Psoas muscle (tissue), 8 donors: ENCODE measurements around the gene FBXO28. TPM values are rescaled to one million over a fixed set of nuclear protein-coding genes. Genes with fewer than 3 reads are reported as not detected.
A peak's percentile ranks its signal among the peaks of the same experiment; 100 is the strongest.

Experiments
- ATAC-seq, 4 donors: fragments of 200-7000 bp; cut with Tn5 transposase; one replicate each; pipeline ENCODE4 v1.9.1; 2020; ENCODE audit warnings: moderate library complexity in 3 of 4, mild to moderate bottlenecking in 2 of 4
- DNase-seq, 2 donors: peaks; one replicate each; pipeline ENCODE4 v3.0.0-alpha.2; 2020
- H3K27ac ChIP-seq: fragments of 200-600 bp; one replicate; pipeline ENCODE4 v1.8.0; 2022
- H3K27me3 ChIP-seq, 3 donors: fragments of 200-600 bp in 1 of 3; one replicate each; pipeline versions ENCODE4 v1.6.1 to v1.8.0; 2013 to 2022; ENCODE audit warnings: low read length in 2 of 3, mild to moderate bottlenecking in 2 of 3, moderate library complexity in 1 of 3; ENCODE audit not compliant: insufficient read depth in 3 of 3
- H3K36me3 ChIP-seq, 2 donors: fragments of 200-600 bp in 1 of 2; one replicate each; pipeline versions ENCODE4 v1.6.1 to v1.8.0; 2013 to 2022; ENCODE audit warnings: low read depth in 1 of 2, mild to moderate bottlenecking in 1 of 2, moderate library complexity in 1 of 2; ENCODE audit not compliant: insufficient read depth in 1 of 2
- H3K4me1 ChIP-seq: fragments of 200-600 bp; one replicate; pipeline ENCODE4 v1.8.0; 2022
- H3K4me3 ChIP-seq: fragments of 200-600 bp; one replicate; pipeline ENCODE4 v1.8.0; 2022; ENCODE audit warnings: mild to moderate bottlenecking
- H3K9me3 ChIP-seq: fragments of 200-600 bp; one replicate; pipeline ENCODE4 v1.8.0; 2022
- CTCF ChIP-seq: fragments of 200-600 bp; IDR thresholded peaks from one replicate; pipeline ENCODE4 v1.8.0; 2022; ENCODE audit warnings: antibody characterized with exemption
- whole genome bisulfite sequencing, 3 donors: extraction: QIAGEN DNeasy Blood & Tissue Kit; methylation state at CpG; one replicate each; pipeline versions ENCODE4 v1.1.6 to v1.1.7; 2013; 5-methylcytosine and 5-hydroxymethylcytosine counted together
- intact Hi-C, 2 donors: fragments of 100-400 bp; cut with DNase I; formaldehyde crosslinking; loops; one replicate each; pipeline versions ENCODE4 v1.11.0 to v1.14.2; 2022
- polyA plus RNA-seq, 3 donors: library from polyadenylated mRNA; stranded (reverse); fragments of 200-250 nt; gene quantifications; one replicate each; pipeline ENCODE4 v1.2.3, GENCODE V29; 2013
- total RNA-seq, 4 donors: library from RNA; stranded (reverse); fragmentation: NEBNext Ultra II Directional in 2 of 4; extraction: Animal tissue kit (Norgen Biotek cat#: 25700) in 2 of 4; gene quantifications; one replicate each; pipeline versions ENCODE4 v1.2.1 to v1.2.4, GENCODE V29; 2021 to 2023
- donor health status: healthy with polysubstance abuse.
- donor health status: DM: no; HTN: no; CAD: no; lungs with moderate emphysema.
- donor health status: Bipolar disorder and iron deficiency.
- donor health status: healthy.
- donor health status: DM: yes; HTN: yes; CAD: no.
- donor health status: DM: no; HTN: no; CAD: no.
- donor health status: DM: no; HTN: no; CAD: no.
- donor health status: DM: yes; HTN: yes; CAD: no.

FBXO28 gene
- total and polyA plus RNA-seq, 7 donors: 8.9 to 29.5 (median 24.8) TPM

DNA sequence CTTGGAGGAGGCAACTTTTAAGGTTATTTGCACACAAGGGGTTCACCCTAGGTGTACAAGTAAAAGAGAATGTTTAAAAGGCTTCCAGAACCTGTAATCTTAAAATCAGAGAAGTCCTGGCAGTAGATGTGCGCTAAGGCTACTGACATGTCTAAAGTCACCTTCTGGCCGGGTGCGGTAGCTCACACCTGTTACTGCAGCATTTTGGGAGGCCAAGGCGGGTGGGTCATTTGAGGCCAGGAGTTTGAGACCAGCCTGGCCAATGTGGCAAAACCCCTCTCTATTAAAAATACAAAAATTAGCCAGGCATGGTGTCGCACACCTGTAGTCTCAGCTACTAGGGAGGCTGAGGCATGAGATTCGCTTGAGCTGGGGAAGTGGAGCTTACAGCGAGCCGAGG lies 48.9 kb downstream of the FBXO28 start:
- intact Hi-C loops: no loop called here
- Histone ChIP-seq H3K36me3 (peaks cover 0 to 45% of the 10 kb centered on the region in 2 donors), H3K27me3 (no peaks in the 10 kb centered on the region), H3K27ac (no peak overlapping the region), H3K4me1 (no peaks in the 10 kb centered on the region), H3K9me3 (no peaks in the 10 kb centered on the region), H3K4me3 (no peak overlapping the region)
- 78 to 91% (median 85%) methylated on average over 8 of the region's 8 CpGs for WGBS, 3 donors
- ATAC-seq (no peak), DNase-seq (no peak)
- no peak for TF ChIP-seq CTCF

DNA sequence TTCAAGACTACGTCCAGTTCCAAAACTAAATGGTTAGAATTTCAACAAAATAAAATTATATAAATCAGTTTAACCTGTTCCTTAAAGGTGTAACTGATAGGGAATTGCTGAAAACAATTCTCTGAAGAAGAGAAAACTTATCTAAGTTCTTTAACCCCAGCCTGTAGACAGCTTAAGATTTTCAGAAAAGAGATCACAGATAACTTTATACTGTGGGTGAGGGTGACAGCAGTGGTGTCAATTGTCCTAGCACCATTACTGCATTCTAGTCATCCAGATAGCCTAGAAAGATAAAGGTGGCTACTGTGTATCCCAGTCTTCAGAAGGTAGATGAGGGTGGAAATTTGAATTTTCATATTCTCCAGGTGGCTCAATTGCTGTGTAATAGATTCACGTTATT lies 49.4 kb downstream of the FBXO28 start:
- intact Hi-C loops: no loop called here
- no peak for TF ChIP-seq CTCF
- Histone ChIP-seq H3K27ac (no peak overlapping the region), H3K4me1 (no peaks in the 10 kb centered on the region), H3K27me3 (no peaks in the 10 kb centered on the region), H3K4me3 (no peak overlapping the region), H3K9me3 (no peaks in the 10 kb centered on the region), H3K36me3 (peaks cover 0 to 39% of the 10 kb centered on the region in 2 donors)
- ATAC-seq (no peak), DNase-seq (no peak)
- WGBS, 3 donors: 64 to 85% (median 67%) methylated on average over 2 of the region's 2 CpGs

GRCh38 chr1:224168859-224169380 lies 55.0 kb downstream of the FBXO28 start:
- no peak for TF ChIP-seq CTCF
- ATAC-seq (peak; percentile 61 to 86 (median 75)), DNase-seq (no peak)
- Histone ChIP-seq H3K4me1 (peaks cover 4% of the 10 kb centered on the region), H3K27ac (peak overlapping the region; percentile 23), H3K27me3 (no peaks in the 10 kb centered on the region), H3K9me3 (no peaks in the 10 kb centered on the region), H3K4me3 (no peak overlapping the region), H3K36me3 (no peaks in the 10 kb centered on the region)
- WGBS, 3 donors: 9 to 23% (median 13%) methylated on average over 5 of the region's 5 CpGs
- intact Hi-C loops: no loop called here

DNA sequence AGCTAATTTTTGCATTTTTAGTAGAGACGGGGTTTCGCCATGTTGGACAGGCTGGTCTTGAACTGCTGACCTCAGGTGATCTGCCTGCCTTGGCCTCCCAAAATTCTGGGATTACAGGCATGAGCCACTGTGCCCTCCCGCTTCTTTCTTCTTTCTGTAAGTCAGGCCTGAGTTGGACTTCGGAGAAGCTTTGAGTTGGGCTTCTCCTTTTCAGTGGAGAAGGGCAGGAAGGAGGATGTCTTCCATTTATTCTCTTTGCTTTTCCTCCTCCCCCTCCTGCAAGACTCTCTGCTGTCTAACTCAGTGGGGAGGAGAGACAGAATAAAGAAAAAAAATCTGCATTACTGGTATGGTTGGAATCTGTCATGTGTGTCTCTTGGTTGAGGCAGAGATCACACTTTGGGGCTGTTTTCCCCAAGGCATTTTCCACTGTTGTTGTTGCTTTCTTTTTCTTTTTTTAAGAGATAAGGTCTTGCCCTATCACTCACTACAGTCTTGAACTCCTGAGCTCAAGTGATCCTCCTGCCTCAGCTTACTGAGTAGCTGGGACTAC lies 55.9 kb downstream of the FBXO28 start:
- Histone ChIP-seq H3K36me3 (no peaks in the 10 kb centered on the region), H3K27me3 (no peaks in the 10 kb centered on the region), H3K4me1 (peaks cover 4% of the 10 kb centered on the region), H3K4me3 (no peak overlapping the region), H3K9me3 (no peaks in the 10 kb centered on the region), H3K27ac (peak overlapping the region; percentile 23)
- 89 to 94% (median 91%) methylated on average over 4 of the region's 4 CpGs for WGBS, 3 donors
- no peak for TF ChIP-seq CTCF
- intact Hi-C loops: no loop called here
- no peak for ATAC-seq
- no peak for DNase-seq

DNA sequence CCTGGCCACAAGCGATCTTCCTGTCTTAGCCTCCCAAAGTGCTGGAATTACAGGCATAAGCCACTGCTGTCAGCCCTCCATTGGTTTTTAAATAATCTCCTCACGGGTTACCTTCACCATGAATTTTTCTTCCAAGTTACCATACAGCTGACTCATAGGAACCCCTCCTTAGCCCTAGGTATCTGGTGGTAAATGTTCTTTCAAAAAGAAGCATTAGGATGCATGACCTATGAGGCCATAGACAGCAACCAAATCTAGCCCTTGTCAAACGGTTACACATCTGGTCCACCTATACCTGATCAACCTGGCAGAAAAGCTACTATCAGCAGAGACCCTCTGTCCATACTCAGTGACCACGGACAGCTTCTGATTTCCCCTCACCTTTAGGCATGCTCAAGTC lies 56.4 kb downstream of the FBXO28 start:
- Histone ChIP-seq H3K36me3 (no peaks in the 10 kb centered on the region), H3K27me3 (no peaks in the 10 kb centered on the region), H3K9me3 (no peaks in the 10 kb centered on the region), H3K27ac (no peak overlapping the region), H3K4me1 (peaks cover 4% of the 10 kb centered on the region), H3K4me3 (no peak overlapping the region)
- 91 to 96% (median 95%) methylated on average over 4 of the region's 4 CpGs for WGBS, 3 donors
- ATAC-seq (no peak), DNase-seq (no peak)
- intact Hi-C loops: no loop called here
- no peak for TF ChIP-seq CTCF
